AG04450 (cell line): ENCODE measurements around the gene AEBP1. TPM values are rescaled to one million over a fixed set of nuclear protein-coding genes. Genes with fewer than 3 reads are reported as not detected.

ENCODE experiments used
- CTCF ChIA-PET: fragments of 300-600, 350-600 bp; formaldehyde crosslinking; extraction: SDS; loops from one replicate; lab custom pipeline; 2022; ENCODE audit warnings: antibody characterized with exemption, inconsistent platforms; lab: Charles Lee
- POLR2A ChIA-PET: fragments of 350-600 bp; formaldehyde crosslinking; extraction: SDS; loops from one replicate; lab custom pipeline; 2021; ENCODE audit warnings: antibody characterized with exemption, inconsistent platforms; lab: Yijun Ruan, JAX
- DNase-seq: peaks from one replicate; pipeline ENCODE4 v3.0.0-alpha.2; 2011; ENCODE audit warnings: low read depth, low spot score
- H3K27ac ChIP-seq: one replicate; pipeline ENCODE4 v1.5.1; 2012; ENCODE audit warnings: low read depth, low read length, control low read depth
- H3K27me3 ChIP-seq: one replicate; pipeline ENCODE4 v1.6.0; 2012; ENCODE audit warnings: low read length; ENCODE audit not compliant: control insufficient read depth, insufficient read depth
- H3K4me3 ChIP-seq: 2 replicates; pipeline ENCODE4 v1.5.1; 2011; ENCODE audit warnings: mild to moderate bottlenecking, low read depth, low read length, control low read depth
- H3K9me3 ChIP-seq: 2 replicates; pipeline ENCODE4 v1.5.1; 2012; ENCODE audit warnings: low read length; ENCODE audit not compliant: control insufficient read depth, insufficient read depth
- CTCF ChIP-seq: IDR thresholded peaks from 2 replicates; pipeline ENCODE4 v1.5.1; 2011; ENCODE audit warnings: low read depth, low read length, control low read depth, inconsistent platforms
- polyA plus RNA-seq: library from polyadenylated mRNA; depleted of rRNA; stranded (reverse); fragments of >200 nt; gene quantifications from 2 replicates; pipeline ENCODE4 v1.2.3, GENCODE V29; 2011

Gene AEBP1
- polyA plus RNA-seq, 1 experiment: 18.5 TPM

GRCh38 chr7:44153948-44154335, 49.8 kb downstream of the AEBP1 start:
- no peak for DNase-seq
- POLR2A ChIA-PET: no interaction called here
- CTCF ChIA-PET: no interaction called here

DNA sequence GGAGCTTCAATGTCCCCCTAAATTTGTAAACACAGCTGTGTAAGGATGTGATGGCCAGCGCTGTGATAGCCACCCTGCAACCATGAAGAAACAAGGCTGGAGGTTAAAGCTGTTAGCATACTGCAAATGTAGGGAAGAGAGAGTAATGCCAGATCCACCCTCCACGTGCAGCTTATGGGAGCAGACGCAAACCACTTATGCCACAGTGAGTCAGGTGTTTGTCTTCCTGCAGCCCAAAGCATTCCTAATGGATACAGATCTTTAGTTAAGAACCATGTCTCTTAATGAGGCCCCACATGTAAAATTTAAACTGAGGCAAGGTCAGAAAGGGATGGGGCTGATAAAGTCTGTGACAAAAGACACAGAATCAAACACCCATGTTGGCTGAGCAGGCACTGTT, 50.6 kb downstream of the AEBP1 start:
- no peak for TF ChIP-seq CTCF
- H3K27ac ChIP-seq: no peak overlapping the region
- ChIA-PET POLR2A (no interaction called here), CTCF (no interaction called here)
- no peak overlapping the region for H3K4me3 ChIP-seq
- H3K27me3 ChIP-seq: no peaks in the 10 kb centered on the region
- H3K9me3 ChIP-seq: no peaks in the 10 kb centered on the region
- DNase-seq: no peak

More at GRCh38 chr7:44153948-44154335, 49.8 kb downstream of the AEBP1 start:
- Histone ChIP-seq H3K27ac (no peak overlapping the region), H3K27me3 (no peaks in the 10 kb centered on the region), H3K4me3 (no peak overlapping the region), H3K9me3 (no peaks in the 10 kb centered on the region)
- TF ChIP-seq CTCF: no peak

GRCh38 chr7:44155191-44156185, 51.3 kb downstream of the AEBP1 start:
- DNase-seq: no peak
- POLR2A ChIA-PET: no interaction called here

DNA sequence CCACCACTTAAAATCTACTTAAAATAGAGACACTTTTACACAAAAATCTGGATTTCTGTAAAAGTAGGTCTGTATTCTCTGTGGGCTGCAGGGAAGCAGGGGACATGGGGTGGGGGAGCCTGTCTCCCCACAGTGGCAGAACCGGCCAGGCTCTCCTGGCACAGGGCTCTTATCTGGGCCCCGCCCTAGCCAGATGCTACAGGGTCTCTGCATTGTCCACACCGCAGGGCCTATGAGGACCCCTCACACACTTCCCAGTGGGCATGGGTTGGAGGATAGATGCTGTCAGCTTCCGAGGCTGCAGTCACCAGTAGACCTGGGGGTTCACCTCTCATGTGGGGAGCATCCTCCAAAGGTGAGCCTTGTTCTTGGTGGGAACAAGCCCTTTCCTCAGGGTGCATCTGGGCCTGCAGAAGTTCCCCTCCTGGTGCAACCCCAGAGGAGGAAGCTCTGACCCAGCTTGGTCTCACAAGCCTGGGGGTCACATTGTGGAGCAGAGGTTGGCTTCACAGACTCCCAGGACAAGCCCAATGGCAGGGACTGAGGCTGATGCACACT, 52.4 kb downstream of the AEBP1 start:
- TF ChIP-seq CTCF: no peak
- no peak for DNase-seq
- no peak overlapping the region for H3K4me3 ChIP-seq
- no peak overlapping the region for H3K27ac ChIP-seq
- H3K9me3 ChIP-seq: no peaks in the 10 kb centered on the region
- POLR2A ChIA-PET: interaction anchor here (0.8 kb wide), 1 partner anchor 13 kb away, joined by 3 read pairs; no protein-coding TSS in a partner anchor
- H3K27me3 ChIP-seq: no peaks in the 10 kb centered on the region
- CTCF ChIA-PET: no interaction called here

More at GRCh38 chr7:44155191-44156185, 51.3 kb downstream of the AEBP1 start:
- Histone ChIP-seq H3K9me3 (no peaks in the 10 kb centered on the region), H3K27me3 (no peaks in the 10 kb centered on the region), H3K27ac (no peak overlapping the region), H3K4me3 (no peak overlapping the region)
- CTCF ChIA-PET: no interaction called here
- no peak for TF ChIP-seq CTCF
